H1 (cell line): ENCODE data around the gene CHST11. TPM values are rescaled to one million over a fixed set of nuclear protein-coding genes. Genes with fewer than 3 reads are reported as not detected.

ENCODE experiments used
- CTCF ChIA-PET: fragments of 300-600 bp; sonication (Branson Sonifier 250); formaldehyde crosslinking; loops from one replicate; lab custom pipeline; 2021; ENCODE audit not compliant: partially characterized antibody; lab: Charles Lee
- POLR2A ChIA-PET: fragments of 300-600 bp; sonication (Branson Sonifier 250); formaldehyde crosslinking; loops from one replicate; lab custom pipeline; 2021; ENCODE audit warnings: inconsistent platforms; ENCODE audit not compliant: partially characterized antibody; lab: Charles Lee
- DNase-seq, 2 experiments: peaks; one replicate each; pipeline versions ENCODE4 v3.0.0 to v3.0.0-alpha.2; 2010 to 2022; ENCODE audit warnings: low spot score in 2 of 2, low read depth in 1 of 2, mixed read lengths in 1 of 2
- FAIRE-seq: peaks from 2 replicates; lab custom pipeline; 2011; peaks lifted over from hg19 to GRCh38; lab: Jason Lieb, UNC
- H2AFZ ChIP-seq: 2 replicates; pipeline ENCODE4 v1.8.1; 2012; ENCODE audit warnings: low read length, inconsistent platforms
- H2AK5ac ChIP-seq: 2 replicates; pipeline ENCODE4 v1.6.1; 2013; ENCODE audit warnings: low read depth, low read length
- H2BK120ac ChIP-seq: replicated peaks from 2 replicates; pipeline ENCODE3; 2013; ENCODE audit warnings: low read depth, low read length, inconsistent platforms
- H2BK12ac ChIP-seq: 2 replicates; pipeline ENCODE4 v1.6.1; 2013; ENCODE audit warnings: low read depth, low read length
- H2BK15ac ChIP-seq: 2 replicates; pipeline ENCODE4 v1.6.1; 2013; ENCODE audit warnings: low read length
- H2BK20ac ChIP-seq: 2 replicates; pipeline ENCODE4 v1.6.1; 2013; ENCODE audit warnings: low read length
- H2BK5ac ChIP-seq: 2 replicates; pipeline ENCODE4 v1.6.1; 2013; ENCODE audit warnings: low read depth, low read length
- H3K14ac ChIP-seq: 2 replicates; pipeline ENCODE4 v1.6.1; 2013; ENCODE audit warnings: inconsistent platforms; ENCODE audit not compliant: insufficient read length
- H3K18ac ChIP-seq: 2 replicates; pipeline ENCODE4 v1.6.1; 2013; ENCODE audit warnings: low read length; ENCODE audit errors: extremely low read depth
- H3K23ac ChIP-seq: 2 replicates; pipeline ENCODE4 v1.6.1; 2013; ENCODE audit warnings: inconsistent platforms; ENCODE audit not compliant: insufficient read length
- H3K23me2 ChIP-seq: 2 replicates; pipeline ENCODE4 v1.6.1; 2013; ENCODE audit warnings: low read depth, low read length
- H3K27ac ChIP-seq: 2 replicates; pipeline ENCODE4 v1.6.1; 2011; ENCODE audit warnings: low read depth, low read length, inconsistent platforms
- H3K27me3 ChIP-seq, 4 experiments: replicated peaks in 1 of 4; 1 replicate in 1 of 4; 2 replicates in 3 of 4; pipeline versions ENCODE4 v1.6.1 to v1.8.1; 2011 to 2013; ENCODE audit warnings: low read length in 3 of 4, mild to moderate bottlenecking in 3 of 4, inconsistent platforms in 2 of 4, mixed read lengths in 2 of 4, moderate library complexity in 1 of 4; ENCODE audit not compliant: control insufficient read depth in 3 of 4, insufficient read depth in 3 of 4; ENCODE audit errors: extremely low read depth in 1 of 4
- H3K36me3 ChIP-seq, 4 experiments: 2 replicates each; pipeline versions ENCODE4 v1.6.1 to v1.8.1; 2011 to 2013; ENCODE audit warnings: mild to moderate bottlenecking in 4 of 4, low read length in 3 of 4, moderate library complexity in 2 of 4, control low read depth in 1 of 4, inconsistent platforms in 1 of 4; ENCODE audit not compliant: insufficient read depth in 4 of 4, control insufficient read depth in 2 of 4
- H3K4ac ChIP-seq: replicated peaks from 2 replicates; pipeline ENCODE3; 2013; ENCODE audit warnings: low read length, low read depth, mixed read lengths, inconsistent platforms; ENCODE audit not compliant: insufficient read length
- H3K4me1 ChIP-seq, 4 experiments: replicated peaks in 1 of 4; 1 replicate in 1 of 4; 2 replicates in 3 of 4; pipeline versions ENCODE4 v1.6.1 to v1.8.1; 2011 to 2013; ENCODE audit warnings: low read length in 3 of 4, inconsistent platforms in 2 of 4, mixed read lengths in 1 of 4; ENCODE audit not compliant: insufficient read depth in 4 of 4, control insufficient read depth in 3 of 4
- H3K4me2 ChIP-seq, 2 experiments: 2 replicates each; pipeline versions ENCODE4 v1.6.1 to v1.8.1; 2011 to 2013; ENCODE audit warnings: low read depth in 2 of 2, low read length in 2 of 2, control low read depth in 1 of 2, inconsistent platforms in 1 of 2, mild to moderate bottlenecking in 1 of 2; ENCODE audit not compliant: insufficient read depth in 1 of 2
- H3K4me3 ChIP-seq, 4 experiments: fragments of 200-600, 300-600 bp in 1 of 4; sonication (generic), shearing (Covaris generic), sonication (Bioruptor Twin) in 1 of 4; 2 replicates each; pipeline versions ENCODE4 v1.5.1 to v1.8.1; 2011 to 2016; ENCODE audit warnings: low read length in 4 of 4, low read depth in 3 of 4, control low read depth in 2 of 4, inconsistent platforms in 2 of 4, mild to moderate bottlenecking in 2 of 4, mixed read lengths in 1 of 4, moderate library complexity in 1 of 4; ENCODE audit not compliant: insufficient read depth in 2 of 4; ENCODE audit errors: extremely low read depth in 1 of 4
- H3K56ac ChIP-seq: replicated peaks from 2 replicates; pipeline ENCODE3; 2013; ENCODE audit warnings: low read depth, mild to moderate bottlenecking, mixed read lengths, low read length, inconsistent platforms; ENCODE audit not compliant: insufficient read length
- H3K79me1 ChIP-seq: 2 replicates; pipeline ENCODE4 v1.6.1; 2013; ENCODE audit warnings: low read depth, low read length, control low read depth
- H3K79me2 ChIP-seq, 2 experiments: 2 replicates each; pipeline versions ENCODE4 v1.6.1 to v1.8.1; 2012 to 2013; ENCODE audit warnings: low read length in 2 of 2, mild to moderate bottlenecking in 2 of 2, inconsistent platforms in 1 of 2; ENCODE audit not compliant: insufficient read depth in 2 of 2, control insufficient read depth in 1 of 2
- H3K9ac ChIP-seq, 4 experiments: replicated peaks in 1 of 4; 1 replicate in 1 of 4; 2 replicates in 3 of 4; pipeline versions ENCODE4 v1.6.1 to v1.8.1; 2011 to 2013; ENCODE audit warnings: low read depth in 3 of 4, low read length in 3 of 4, control low read depth in 2 of 4, mild to moderate bottlenecking in 2 of 4, moderate library complexity in 2 of 4, inconsistent platforms in 1 of 4; ENCODE audit errors: extremely low read depth in 1 of 4
- H3K9me3 ChIP-seq, 2 experiments: 2 replicates each; pipeline versions ENCODE4 v1.6.1 to v1.8.1; 2012 to 2013; ENCODE audit warnings: mild to moderate bottlenecking in 2 of 2, moderate library complexity in 2 of 2, control low read depth in 1 of 2, inconsistent platforms in 1 of 2, low read depth in 1 of 2, low read length in 1 of 2, mixed read lengths in 1 of 2; ENCODE audit not compliant: insufficient read depth in 2 of 2
- H4K20me1 ChIP-seq, 2 experiments: replicated peaks in 1 of 2; 2 replicates each; pipeline versions ENCODE3 to v1.8.1; 2011 to 2013; ENCODE audit warnings: inconsistent platforms in 2 of 2, low read length in 2 of 2, mild to moderate bottlenecking in 1 of 2; ENCODE audit not compliant: insufficient read depth in 2 of 2, control insufficient read depth in 1 of 2
- H4K5ac ChIP-seq: 2 replicates; pipeline ENCODE4 v1.6.1; 2013; ENCODE audit warnings: low read length, low read depth, mixed read lengths, inconsistent platforms; ENCODE audit not compliant: insufficient read length
- H4K8ac ChIP-seq: 2 replicates; pipeline ENCODE4 v1.8.0; 2013; ENCODE audit warnings: mild to moderate bottlenecking, moderate library complexity, low read length, inconsistent platforms; ENCODE audit not compliant: insufficient read depth; ENCODE audit errors: extremely low read depth
- H4K91ac ChIP-seq: replicated peaks from 2 replicates; pipeline ENCODE3; 2013; ENCODE audit warnings: low read length, mixed read lengths, inconsistent platforms; ENCODE audit not compliant: insufficient read length
- ATF2 ChIP-seq: IDR thresholded peaks from 2 replicates; pipeline ENCODE4 v1.6.1; 2012; ENCODE audit warnings: low read length, inconsistent platforms
- YY1 ChIP-seq: IDR thresholded peaks from 2 replicates; pipeline ENCODE4 v1.6.1; 2011; ENCODE audit warnings: low read depth, mild to moderate bottlenecking, low read length
- WGBS, 2 experiments: shearing (Covaris generic) in 1 of 2; methylation state at CpG; one replicate each; pipeline versions ENCODE4 v1.1.6 to v1.1.7; 2013 to 2015; ENCODE audit warnings: low lambda C conversion rate in 2 of 2, mixed read lengths in 2 of 2, inconsistent platforms in 1 of 2, low coverage in 1 of 2, missing lambda C conversion rate in 1 of 2; ENCODE audit not compliant: insufficient replicate concordance in 2 of 2, insufficient coverage in 1 of 2, insufficient read length in 1 of 2; ENCODE audit errors: extremely low coverage in 1 of 2, missing lambda C conversion rate in 1 of 2; 5-methylcytosine and 5-hydroxymethylcytosine counted together
- polyA plus RNA-seq, 7 experiments: library from polyadenylated mRNA; depleted of rRNA in 3 of 7; stranded (reverse) in 5 of 7; unstranded in 2 of 7; fragments of >200 nt in 5 of 7; fragments of 200-250 nt in 2 of 7; gene quantifications; 1 replicate in 5 of 7; 2 replicates in 1 of 7; 4 replicates in 1 of 7; pipeline versions ENCODE4 v1.2.1 to v1.2.3, GENCODE V29; 2011 to 2013; ENCODE audit warnings: missing spikeins in 2 of 7, mixed read lengths in 2 of 7
- total RNA-seq: library from RNA; stranded (reverse); fragmentation: NEBNext Ultra II Directional; extraction: Animal tissue kit (Norgen Biotek cat#: 25700); gene quantifications from 2 replicates; pipeline ENCODE4 v1.2.1, GENCODE V29; 2021

CHST11 gene
- total and polyA plus RNA-seq, 2 of the 8 experiments (the other 6 are each of a cell fraction or from before 2014, with no cell fraction given), result 14.4 to 20.8 TPM

GRCh38 chr12:104712477-104712876, 255.7 kb downstream of the CHST11 start:
- no peak overlapping the region for H3K9ac ChIP-seq
- H3K14ac ChIP-seq, result no peak overlapping the region
- H2AK5ac ChIP-seq, result peak overlapping the region; percentile 66; the same call in 1 of the 2 replicates
- no peak for DNase-seq
- no peak overlapping the region for H3K4me3 ChIP-seq
- H3K27me3 ChIP-seq, result no peaks in the 10 kb centered on the region
- H4K91ac ChIP-seq, result no peak overlapping the region
- no peak overlapping the region for H3K56ac ChIP-seq
- no peaks in the 10 kb centered on the region for H3K36me3 ChIP-seq
- H2BK5ac ChIP-seq, result no peak overlapping the region
- H3K79me2 ChIP-seq, result peaks cover 0 to 2% of the 10 kb centered on the region in 2 experiments; a peak in 1 of 4 replicates
- no peak for FAIRE-seq
- no peak overlapping the region for H3K18ac ChIP-seq
- no peaks in the 10 kb centered on the region for H3K23me2 ChIP-seq
- 0 out of 2 replicates have a peak overlapping the region, but pooled peaks have one; percentile 46 for H2BK15ac ChIP-seq
- no peak overlapping the region for H3K27ac ChIP-seq
- no peak overlapping the region for H2BK20ac ChIP-seq
- WGBS, 2 experiments, result 86% methylated on average over 6 of the region's 6 CpGs; no CpG with 5 or more reads in 1 of the 2 experiments
- ChIA-PET CTCF (interaction anchor here (0.7 to 1.3 kb wide), 3 partner anchors 8 to 261 kb away, joined by 3 to 4 read pairs (median 3); no protein-coding TSS in a partner anchor), POLR2A (no interaction called here)
- H2BK12ac ChIP-seq, result no peak overlapping the region
- H3K79me1 ChIP-seq, result no peaks in the 10 kb centered on the region
- no peaks in the 10 kb centered on the region for H3K9me3 ChIP-seq
- H4K8ac ChIP-seq, result no peak overlapping the region
- peaks cover 0 to 2% of the 10 kb centered on the region in 2 experiments for H4K20me1 ChIP-seq
- no peak overlapping the region for H2AFZ ChIP-seq
- peaks cover 14 to 37% (median 18%) of the 10 kb centered on the region in 4 experiments for H3K4me1 ChIP-seq
- H3K4me2 ChIP-seq, result no peak overlapping the region
- peak; percentile 16; the same call in 1 of the 2 replicates for TF ChIP-seq YY1
- TF ChIP-seq ATF2, result no peak
- no peak overlapping the region for H3K23ac ChIP-seq
- no peak overlapping the region for H3K4ac ChIP-seq
- H2BK120ac ChIP-seq, result no peak overlapping the region
- H4K5ac ChIP-seq, result no peak overlapping the region
